PC-3 (cell line): ENCODE data around the gene MEX3A. TPM values are rescaled to one million over a fixed set of nuclear protein-coding genes. Genes with fewer than 3 reads are reported as not detected.

Experiments used
- ATAC-seq: fragments of 200-7000 bp; cut with Tn5 transposase; 2 replicates; pipeline ENCODE4 v1.9.1; 2020; ENCODE audit warnings: mild to moderate bottlenecking, moderate library complexity
- BruUV-seq: library from RNA; stranded (reverse); fragments of 400-500 nt; replicated peaks from 2 replicates; lab custom pipeline; 2021; lab: Mats Ljungman, UMichigan
- CTCF ChIA-PET: fragments of 300-600 bp; sonication (Branson Sonifier 250); formaldehyde crosslinking; loops from one replicate; lab custom pipeline; 2022; ENCODE audit warnings: antibody characterized with exemption; lab: Charles Lee
- POLR2A ChIA-PET: fragments of 300-600 bp; sonication (Branson Sonifier 250); formaldehyde crosslinking; loops from one replicate; lab custom pipeline; 2022; ENCODE audit warnings: antibody characterized with exemption; ENCODE audit not compliant: unreplicated experiment; lab: Charles Lee
- DNase-seq: peaks from one replicate; pipeline ENCODE4 v3.0.0-alpha.2; 2015
- H2AFZ ChIP-seq: fragments of 300-600 bp; sonication (generic); 2 replicates; pipeline ENCODE4 v1.6.0; 2016; ENCODE audit warnings: antibody characterized with exemption, low read length
- H3F3A ChIP-seq: fragments of 300-600 bp; sonication (generic); one replicate; pipeline ENCODE4 v1.6.0; 2017; ENCODE audit warnings: antibody characterized with exemption, low read length, control low read depth, mild to moderate bottlenecking; ENCODE audit not compliant: unreplicated experiment
- H3K27ac ChIP-seq: fragments of 300-600 bp; sonication (generic); 2 replicates; pipeline ENCODE4 v1.5.1; 2016; ENCODE audit warnings: mild to moderate bottlenecking, low read length
- H3K27me3 ChIP-seq: fragments of 300-600 bp; sonication (generic); 2 replicates; pipeline ENCODE4 v1.6.1; 2016; ENCODE audit warnings: low read length, mixed read lengths
- H3K36me3 ChIP-seq: fragments of 300-600 bp; sonication (generic); 2 replicates; pipeline ENCODE4 v1.6.1; 2016; ENCODE audit warnings: low read depth, mixed run types, low read length, mixed read lengths
- H3K4me1 ChIP-seq: fragments of 300-600 bp; sonication (generic); 2 replicates; pipeline ENCODE4 v1.5.1; 2016; ENCODE audit warnings: low read length; ENCODE audit not compliant: insufficient read depth
- H3K4me2 ChIP-seq: fragments of 300-600 bp; sonication (generic); 2 replicates; pipeline ENCODE4 v1.6.0; 2016; ENCODE audit warnings: low read length
- H3K4me3 ChIP-seq: fragments of 300-600 bp; sonication (generic); 2 replicates; pipeline ENCODE4 v1.5.1; 2016; ENCODE audit warnings: mild to moderate bottlenecking, low read length, mixed read lengths
- H3K79me2 ChIP-seq: fragments of 300-600 bp; sonication (generic); 2 replicates; pipeline ENCODE4 v1.6.1; 2017; ENCODE audit warnings: low read length, mixed read lengths
- H3K9ac ChIP-seq: fragments of 300-600 bp; sonication (generic); 2 replicates; pipeline ENCODE4 v1.6.0; 2016; ENCODE audit warnings: mild to moderate bottlenecking, low read length
- H3K9me2 ChIP-seq: fragments of 300-600 bp; sonication (generic); replicated peaks from 2 replicates; pipeline ENCODE4 v1.6.1; 2016; ENCODE audit warnings: mixed run types, low read length, mixed read lengths
- H3K9me3 ChIP-seq: fragments of 300-600 bp; sonication (generic); 2 replicates; pipeline ENCODE4 v1.6.1; 2016; ENCODE audit warnings: low read length, mixed read lengths
- H4K20me1 ChIP-seq: fragments of 300-600 bp; sonication (generic); 2 replicates; pipeline ENCODE4 v1.6.1; 2016; ENCODE audit warnings: low read length, mixed read lengths
- CTCF ChIP-seq: fragments of 300-600 bp; sonication (generic); conservative IDR thresholded peaks from 2 replicates; pipeline ENCODE4 v1.5.1; 2017; ENCODE audit warnings: antibody characterized with exemption, low read depth, mild to moderate bottlenecking, low read length
- EZH2 ChIP-seq: fragments of 300-600 bp; sonication (generic); IDR thresholded peaks from one replicate; pipeline ENCODE4 v1.6.1; 2017; ENCODE audit warnings: antibody characterized with exemption, mild to moderate bottlenecking, low read length; ENCODE audit not compliant: unreplicated experiment
- EZH2phosphoT487 ChIP-seq: fragments of 300-600 bp; sonication (generic); IDR thresholded peaks from 2 replicates; pipeline ENCODE4 v1.6.1; 2018; ENCODE audit warnings: mild to moderate bottlenecking, antibody characterized with exemption, low read length, borderline replicate concordance
- intact Hi-C: fragments of 100-400 bp; cut with micrococcal nuclease; formaldehyde crosslinking; loops from 2 replicates; pipeline ENCODE4 v1.9.0; 2023
- total RNA-seq: library from RNA; depleted of rRNA; stranded (reverse); fragments of >200 nt; gene quantifications from 2 replicates; pipeline ENCODE4 v1.2.3, GENCODE V29; 2014

MEX3A gene
- total RNA-seq, 1 experiment from 2014 or later = 12.9 TPM

DNA sequence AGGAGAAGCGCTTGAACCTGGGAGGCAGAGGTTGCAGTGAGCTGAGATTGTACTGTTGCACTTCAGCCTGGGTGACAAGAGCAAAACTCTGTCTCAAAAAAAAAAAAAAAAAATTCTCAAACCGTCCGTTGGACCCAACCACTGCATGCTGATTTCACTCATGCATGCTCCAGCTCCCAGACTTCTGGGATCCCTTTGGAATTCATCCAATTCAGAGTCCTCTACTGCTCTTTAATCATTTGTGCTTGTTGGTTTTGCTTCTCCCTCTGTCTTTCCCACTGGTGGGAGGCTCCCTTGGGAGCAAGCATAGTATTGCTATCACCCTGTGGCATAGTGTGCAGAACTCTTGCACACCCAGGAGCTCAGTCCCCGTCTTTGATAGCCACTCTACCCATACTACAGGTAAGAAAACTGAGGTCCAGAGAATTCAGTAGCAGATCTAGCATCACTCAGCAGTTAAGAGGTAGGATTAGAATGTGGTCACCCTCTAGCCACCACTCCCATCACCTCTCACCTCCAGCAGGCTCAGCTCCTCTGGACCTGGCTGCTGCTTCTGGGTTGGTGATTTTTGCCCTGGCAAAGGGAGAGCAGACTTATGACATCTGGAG, 29.2 kb upstream of the MEX3A start:
- peaks cover 20% of the 10 kb centered on the region for H3K79me2 ChIP-seq
- H4K20me1 ChIP-seq = peaks cover 17% of the 10 kb centered on the region
- no peaks in the 10 kb centered on the region for H3K27me3 ChIP-seq
- no peak overlapping the region for H3K9ac ChIP-seq
- H3K9me2 ChIP-seq = no peaks in the 10 kb centered on the region
- peaks cover 2% of the 10 kb centered on the region; the same call in 1 of the 2 replicates for H3K36me3 ChIP-seq
- TF ChIP-seq EZH2 = no peak
- no peak for TF ChIP-seq CTCF
- H3K4me3 ChIP-seq = no peak overlapping the region
- H3K4me1 ChIP-seq = peaks cover 39% of the 10 kb centered on the region
- no peak overlapping the region for H2AFZ ChIP-seq
- POLR2A ChIA-PET = interaction anchor here (1.2 kb wide), 1 partner anchor 15 kb away, joined by 8 read pairs; no protein-coding TSS in a partner anchor
- CTCF ChIA-PET = no interaction called here
- H3K4me2 ChIP-seq = no peak overlapping the region
- H3K9me3 ChIP-seq = no peaks in the 10 kb centered on the region
- no peak overlapping the region for H3K27ac ChIP-seq
- BruUV-seq = no TSS peak
- DNase-seq = no peak
- intact Hi-C loops = no loop called here
- no peaks in the 10 kb centered on the region for H3F3A ChIP-seq
- ATAC-seq = no peak

DNA sequence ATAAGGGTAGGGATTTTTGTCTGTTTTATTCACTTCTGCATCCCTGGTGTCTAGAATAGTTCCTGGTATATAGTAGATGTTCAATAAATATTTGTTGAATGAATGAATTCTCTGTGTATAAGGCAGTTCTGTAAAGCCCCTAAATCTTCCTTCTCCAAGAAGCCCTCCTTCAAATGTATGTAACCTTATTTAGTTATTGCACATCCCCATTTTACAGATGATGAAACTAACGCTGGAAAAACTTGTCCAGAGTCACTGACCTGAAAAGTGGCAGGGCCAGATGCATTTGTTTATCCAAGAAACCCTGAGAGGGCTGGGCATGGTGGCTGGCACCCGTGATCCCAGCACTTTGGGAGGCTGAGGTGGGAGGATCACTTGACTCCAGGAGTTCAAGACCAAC, 28.0 kb upstream of the MEX3A start:
- POLR2A ChIA-PET = no interaction called here
- H3K4me1 ChIP-seq = peaks cover 49% of the 10 kb centered on the region

More for the DNA sequence above, 28.0 kb upstream of the MEX3A start:
- H3K9me3 ChIP-seq = no peaks in the 10 kb centered on the region
- H3K9me2 ChIP-seq = no peaks in the 10 kb centered on the region
- no peak overlapping the region for H2AFZ ChIP-seq
- no TSS peak for BruUV-seq
- no peak overlapping the region for H3K27ac ChIP-seq
- peaks cover 8% of the 10 kb centered on the region for H3K79me2 ChIP-seq
- CTCF ChIA-PET = no interaction called here
- no peak for DNase-seq
- TF ChIP-seq CTCF (no peak), EZH2 (no peak), EZH2phosphoT487 (no peak)
- H3K4me2 ChIP-seq = no peak overlapping the region
- H3K9ac ChIP-seq = no peak overlapping the region
- no peaks in the 10 kb centered on the region for H3F3A ChIP-seq
- H3K4me3 ChIP-seq = no peak overlapping the region
- H3K27me3 ChIP-seq = no peaks in the 10 kb centered on the region
- ATAC-seq = no peak
- intact Hi-C loops = no loop called here
- peaks cover 6% of the 10 kb centered on the region for H4K20me1 ChIP-seq
- no peaks in the 10 kb centered on the region for H3K36me3 ChIP-seq
